HG02642 (cell line): ENCODE results near the gene MED12L.

ENCODE experiments used
- ATAC-seq: cut with Tn5 transposase; IDR thresholded peaks from one replicate; pipeline ENCODE4 v1.9.1; 2021; ENCODE audit warnings: mild to moderate bottlenecking; ENCODE audit not compliant: unreplicated experiment, poor library complexity

MED12L gene

DNA sequence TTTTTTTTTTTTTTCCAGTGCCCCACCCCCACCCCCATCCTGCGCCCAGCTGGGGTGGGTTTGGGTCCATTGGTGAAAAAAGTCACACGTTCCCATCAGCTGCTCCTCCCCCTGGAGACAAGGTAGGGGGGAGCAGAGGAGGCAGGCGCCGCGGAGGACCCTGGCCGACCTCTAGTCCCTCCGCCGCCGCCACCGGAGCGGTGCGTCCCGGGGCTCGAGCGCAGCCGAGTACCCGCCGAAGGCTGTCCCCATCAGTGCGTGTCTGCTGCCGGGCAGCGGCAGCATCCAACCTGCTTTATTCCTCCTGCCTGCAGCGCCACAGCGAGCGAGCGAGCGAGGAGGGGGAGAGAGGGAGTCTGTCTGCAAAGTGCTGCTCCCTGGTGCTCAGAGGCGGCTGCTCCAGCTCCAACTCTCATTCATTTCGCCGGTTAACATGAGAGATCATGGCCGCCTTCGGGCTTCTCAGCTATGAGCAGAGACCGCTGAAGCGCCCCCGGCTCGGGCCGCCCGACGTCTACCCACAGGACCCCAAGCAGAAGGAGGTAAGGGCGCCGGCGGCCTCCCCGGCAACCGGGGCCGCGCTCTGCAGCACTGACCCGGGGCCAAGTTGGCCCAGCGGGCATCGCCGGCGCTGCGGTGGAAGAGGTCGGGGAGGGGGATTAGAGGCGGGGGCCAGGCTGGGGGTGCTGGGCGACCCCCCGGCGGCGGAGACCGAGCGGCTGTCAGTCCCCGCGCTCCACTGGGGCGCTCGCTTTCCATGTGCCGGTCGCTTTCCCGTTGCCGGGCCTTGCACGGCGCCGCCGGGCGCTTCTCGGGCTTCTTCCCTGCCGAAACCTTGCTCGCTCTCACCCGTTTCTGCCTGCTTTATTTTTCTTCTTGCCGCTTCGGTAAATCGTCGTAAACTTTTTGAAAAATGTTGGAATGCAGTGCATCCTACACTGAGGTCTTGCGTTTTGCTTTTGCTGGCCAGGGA is 1.3 kb downstream of the MED12L start:
- peak; percentile 69 for ATAC-seq

DNA sequence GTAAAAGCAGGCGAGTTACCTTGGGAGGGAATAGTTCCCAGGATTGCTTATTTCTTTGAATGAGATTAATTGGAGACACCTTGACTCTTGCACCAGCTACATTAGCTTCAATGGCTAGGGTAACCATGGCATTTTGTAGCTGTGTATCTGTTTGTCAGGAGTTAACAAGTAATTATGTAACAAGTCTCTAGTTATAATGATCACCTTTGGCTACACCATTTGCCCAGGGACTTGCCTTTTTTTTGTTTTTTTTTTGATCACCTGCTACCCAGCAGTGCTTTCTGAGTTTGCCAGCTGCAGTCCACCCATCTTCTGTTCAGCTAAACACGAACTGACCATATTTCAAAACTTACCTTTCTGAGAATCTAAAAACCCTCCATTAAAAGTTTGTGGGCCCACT is 2.2 kb downstream of the MED12L start:
- no peak for ATAC-seq

DNA sequence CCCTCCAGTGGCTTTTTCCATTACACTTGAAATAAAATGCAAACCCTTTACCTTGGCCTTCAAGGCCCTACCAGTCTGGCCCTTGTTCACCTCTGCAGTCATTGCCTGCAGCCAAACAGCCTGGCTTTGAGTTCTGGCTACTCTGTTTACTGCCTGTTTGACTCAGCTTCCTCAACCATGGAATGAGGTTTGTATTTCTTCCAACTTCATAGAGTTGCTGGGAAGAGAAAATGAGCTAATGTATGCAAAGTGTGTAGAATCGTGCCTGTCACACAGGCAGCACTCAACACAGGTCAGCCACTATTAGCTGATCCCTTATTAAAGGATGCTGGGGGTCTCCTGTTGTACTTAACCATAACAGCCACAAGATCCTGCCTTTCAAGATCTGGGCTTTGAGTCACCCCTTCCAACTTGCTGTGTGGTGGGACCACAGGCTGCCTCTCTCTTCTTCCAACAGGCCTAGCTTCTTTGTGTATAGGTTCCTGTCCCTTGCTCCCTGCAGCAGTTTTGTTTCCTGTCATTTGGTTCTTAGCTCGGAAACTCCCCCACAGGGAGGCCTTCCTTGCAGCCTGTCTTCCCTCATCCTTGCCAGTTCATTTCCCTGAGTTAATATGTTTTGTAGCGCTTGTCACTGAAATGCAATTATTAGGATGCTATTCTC is 6.4 kb downstream of the MED12L start:
- ATAC-seq = no peak

DNA sequence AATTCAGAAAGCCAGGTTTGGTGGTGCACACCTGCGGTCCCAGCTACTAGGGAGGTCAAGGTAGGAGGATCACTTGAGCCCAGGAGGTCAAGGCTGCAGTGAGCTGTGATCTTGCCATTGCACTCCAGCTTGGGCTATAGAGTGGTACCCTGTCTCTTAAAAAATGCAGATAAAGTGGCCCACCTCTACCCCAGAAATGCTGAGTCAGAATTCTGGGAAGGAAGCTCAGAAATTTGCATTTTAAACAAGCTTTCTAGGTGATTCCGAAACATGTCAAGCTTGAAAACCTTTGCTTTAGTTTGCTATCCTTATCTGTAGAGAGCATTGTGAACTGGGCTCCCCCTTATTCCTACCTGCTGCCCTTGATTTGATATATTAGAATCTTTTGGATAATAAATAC is 7.7 kb downstream of the MED12L start:
- ATAC-seq = no peak

DNA sequence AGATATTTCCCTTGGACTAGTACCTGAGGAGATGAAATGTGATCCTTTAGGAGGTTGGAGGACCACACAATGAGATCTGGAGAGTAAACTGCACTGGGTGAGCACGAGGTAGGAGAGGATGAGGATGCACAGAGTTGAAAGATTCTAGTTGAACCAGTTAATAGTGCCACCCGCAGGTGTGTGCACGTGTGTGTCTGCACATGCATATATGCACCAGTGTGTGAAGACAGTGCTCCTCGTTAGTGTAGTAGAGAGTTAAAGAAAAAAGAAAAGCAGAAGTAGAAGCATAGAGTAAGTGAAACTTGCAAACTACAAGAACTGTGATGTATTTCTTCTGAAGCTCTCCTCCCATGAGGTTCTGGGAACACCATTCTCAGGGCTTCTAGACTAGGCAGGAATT is 8.4 kb downstream of the MED12L start:
- ATAC-seq = peak; percentile 64

DNA sequence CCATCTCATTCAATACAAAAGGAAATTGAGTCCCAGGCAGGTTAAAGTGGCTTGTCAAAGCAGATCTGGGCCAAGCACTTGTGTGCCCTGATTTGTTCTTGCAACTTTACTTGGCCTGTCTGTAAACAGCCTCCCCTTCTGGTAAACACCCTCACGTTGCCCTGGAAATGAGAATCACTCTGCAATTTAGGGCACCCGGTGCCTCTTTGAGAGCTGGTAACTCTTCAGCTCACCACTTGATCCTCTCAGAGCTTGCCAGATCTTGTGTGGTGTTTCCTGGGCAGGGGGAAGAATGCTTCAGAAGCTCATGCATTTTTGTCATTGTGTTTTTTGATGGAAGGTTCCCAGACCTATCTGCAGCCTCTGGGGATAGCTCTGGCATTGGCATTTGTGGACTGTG is 11.3 kb downstream of the MED12L start:
- ATAC-seq = no peak

DNA sequence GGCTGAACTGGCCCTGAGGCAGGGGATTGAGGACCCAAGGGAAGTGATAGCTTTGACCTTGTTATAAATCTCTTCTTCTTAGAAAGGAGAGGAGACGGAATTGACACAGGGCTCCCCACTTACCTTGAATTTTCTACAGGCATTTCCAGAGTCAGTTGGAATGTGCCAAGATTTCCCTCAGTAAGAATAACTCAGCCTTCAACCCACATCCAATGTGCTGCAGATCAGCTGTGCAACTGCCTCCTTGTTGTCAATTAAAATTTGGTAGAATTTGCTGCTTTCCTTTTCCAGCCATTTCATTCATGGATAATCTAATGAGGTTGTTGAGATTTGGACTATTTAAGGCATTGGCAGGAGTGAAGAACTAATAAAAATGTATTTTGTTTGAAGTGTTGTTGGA is 14.6 kb downstream of the MED12L start:
- no peak for ATAC-seq

DNA sequence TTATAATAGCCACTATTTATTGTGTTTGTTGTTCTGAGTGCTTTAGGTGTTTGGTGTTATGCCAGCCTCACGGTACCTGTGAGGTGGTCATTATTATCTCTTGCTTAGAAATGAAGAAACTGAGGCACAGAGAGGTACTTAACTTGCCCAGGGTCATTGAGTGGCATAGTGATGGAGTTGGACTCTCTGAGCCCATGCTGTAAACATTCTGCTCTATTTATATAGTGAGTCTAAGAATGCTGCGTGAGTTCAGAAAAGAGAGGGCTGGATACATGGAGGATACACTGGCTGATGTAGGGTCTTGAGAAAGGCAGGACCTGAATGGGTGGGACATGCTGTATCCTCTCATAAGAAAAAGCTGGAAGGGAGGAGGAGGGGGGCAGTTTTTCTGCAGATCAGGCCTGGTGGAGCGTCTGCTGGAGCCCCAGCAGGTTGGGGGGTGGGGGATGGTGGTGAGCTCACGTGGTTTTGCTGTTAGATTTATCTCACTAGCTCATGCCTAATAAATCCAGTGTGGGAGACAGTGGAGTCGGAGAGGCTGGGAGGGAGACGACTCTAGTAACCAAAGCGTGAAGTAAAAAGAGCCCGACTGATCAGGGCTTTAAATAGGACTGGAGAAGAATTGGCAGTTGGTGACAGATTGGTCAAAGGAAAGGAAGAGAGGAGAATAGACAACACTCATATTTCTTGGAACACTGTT is 16.0 kb downstream of the MED12L start:
- ATAC-seq = no peak

DNA sequence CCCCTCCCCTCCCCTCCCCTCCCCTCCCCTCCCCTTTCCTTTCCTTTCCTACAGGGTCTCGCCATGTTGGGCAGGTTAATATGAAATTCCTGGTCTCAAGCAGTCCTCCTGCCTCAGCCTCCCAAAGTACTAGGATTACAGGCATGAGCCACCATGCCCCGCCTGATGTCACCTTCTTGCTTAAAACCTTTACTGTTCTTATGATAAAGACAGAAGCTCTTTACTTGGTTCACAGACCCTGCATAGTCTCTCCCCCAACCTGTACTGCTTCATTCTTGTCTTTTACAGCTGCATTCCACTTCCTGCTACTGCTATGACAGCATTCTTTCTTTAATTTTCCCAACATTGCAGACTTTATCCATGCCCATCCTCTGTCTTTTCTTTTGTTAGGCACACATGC is 20.8 kb downstream of the MED12L start:
- no peak for ATAC-seq

DNA sequence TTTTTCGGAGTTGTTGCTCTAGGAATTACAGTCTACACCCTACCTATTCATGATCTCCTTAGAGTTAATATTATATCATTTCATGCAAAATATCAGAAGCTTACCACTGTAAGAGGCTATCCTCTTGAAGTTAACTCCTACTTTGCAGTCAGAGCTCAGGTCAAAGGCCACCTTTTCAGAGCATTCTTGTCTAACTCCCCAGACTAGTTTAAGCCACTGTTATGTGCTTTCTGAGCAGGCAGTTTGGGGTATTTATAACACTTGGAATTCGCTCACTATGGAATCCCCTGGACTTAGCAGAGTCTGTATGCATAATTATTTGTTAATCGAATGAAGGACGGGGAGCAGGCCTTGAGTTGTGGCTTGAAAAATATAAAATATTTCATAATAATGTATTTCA is 21.7 kb downstream of the MED12L start:
- no peak for ATAC-seq

DNA sequence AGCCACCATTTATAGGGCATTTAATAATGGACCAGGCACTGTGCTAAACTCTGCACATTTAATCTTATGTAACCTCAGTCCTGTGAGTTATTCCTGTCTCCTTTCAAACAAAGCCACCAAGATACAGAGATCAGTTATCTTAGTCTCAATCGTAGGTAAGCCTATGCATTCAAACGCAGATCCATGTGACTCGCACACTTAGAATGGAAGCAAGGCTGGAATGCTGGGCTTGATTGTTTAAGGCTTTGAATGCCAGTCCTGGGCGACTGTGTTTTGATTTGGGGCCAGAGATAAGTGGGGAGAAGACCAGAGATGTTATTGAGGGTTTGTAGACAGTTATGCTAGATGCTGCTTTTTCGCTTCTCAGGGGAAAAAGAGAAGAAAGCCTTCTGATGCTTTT is 22.2 kb downstream of the MED12L start:
- no peak for ATAC-seq

DNA sequence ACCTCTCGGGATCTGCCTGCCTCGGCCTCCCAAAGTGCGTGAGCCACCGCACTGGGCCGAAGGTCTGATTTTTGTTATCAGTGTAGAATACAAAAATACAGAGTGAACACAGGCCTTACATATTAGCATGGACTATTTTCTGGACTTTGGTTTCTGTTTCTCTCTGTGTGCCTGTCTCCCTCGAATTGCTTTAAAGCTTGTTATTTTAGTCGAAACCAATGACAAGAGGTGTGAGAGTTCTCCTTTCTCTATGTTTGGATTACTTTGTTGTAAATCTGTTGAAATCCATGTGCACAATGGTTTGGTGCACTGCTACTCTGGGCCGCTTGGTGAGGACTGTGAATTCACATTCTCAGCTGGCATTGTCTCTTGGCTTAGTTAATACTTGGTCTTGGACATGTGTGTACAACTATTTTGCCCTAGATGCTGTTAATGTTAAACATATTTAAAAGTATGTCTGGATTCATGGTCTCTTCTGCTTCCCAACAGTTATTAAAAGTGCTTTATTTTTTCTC is 23.9 kb downstream of the MED12L start:
- no peak for ATAC-seq

DNA sequence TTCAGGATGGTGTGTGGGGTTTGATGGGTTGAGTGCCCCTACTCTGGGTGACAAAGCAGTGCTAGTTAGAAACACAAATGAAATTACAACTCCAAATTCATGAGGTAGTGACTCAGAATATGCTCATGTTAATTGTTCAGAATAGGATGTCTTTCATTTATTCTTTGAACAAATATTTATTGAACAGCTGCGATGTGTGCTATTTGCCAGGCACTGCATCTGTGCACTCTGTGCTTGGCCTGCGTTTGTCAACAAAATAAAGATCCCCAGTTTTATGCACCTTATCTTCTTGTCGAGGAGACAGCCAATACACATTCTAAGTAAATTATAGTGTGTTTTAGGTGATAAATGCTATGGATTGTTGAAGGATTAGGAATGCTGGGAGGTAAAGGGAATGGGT is 27.3 kb downstream of the MED12L start:
- no peak for ATAC-seq

DNA sequence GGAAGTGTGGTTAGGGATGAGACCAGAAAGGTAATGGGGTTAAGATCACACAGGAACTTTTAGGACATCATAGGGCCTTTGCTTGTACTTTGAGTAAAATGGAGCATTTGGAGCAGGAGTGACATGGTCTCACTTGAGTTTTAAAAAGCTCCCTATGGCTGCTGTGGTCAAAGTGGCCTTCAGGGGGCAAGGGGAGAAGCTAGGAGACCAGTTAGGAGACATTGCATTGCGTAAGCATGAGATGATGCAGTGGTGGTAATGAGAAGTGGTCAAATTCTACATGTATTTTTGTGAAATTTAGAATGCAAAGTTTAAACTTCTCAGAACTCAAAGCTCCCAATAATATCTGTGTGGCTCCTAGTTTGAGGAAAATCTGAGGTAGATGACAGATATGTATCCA is 27.9 kb downstream of the MED12L start:
- no peak for ATAC-seq

DNA sequence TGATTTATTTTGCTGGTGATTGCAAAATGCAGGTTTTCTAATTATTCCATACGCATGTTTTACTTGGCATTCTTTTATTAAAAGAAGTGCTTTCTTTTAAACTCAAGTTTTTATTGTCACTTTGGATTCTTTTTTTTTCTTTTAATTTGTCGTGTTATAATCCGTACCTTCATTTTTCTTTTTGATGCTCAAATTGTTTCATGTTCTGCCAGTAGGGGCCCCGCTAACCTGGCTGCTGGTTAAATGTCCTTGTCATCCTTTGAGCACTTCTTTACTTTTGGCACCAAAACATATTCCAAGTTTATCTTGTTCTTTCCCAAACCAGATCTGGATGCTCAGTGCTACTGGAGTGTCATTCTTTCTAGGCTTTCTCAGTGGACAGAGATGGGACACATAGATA is 31.6 kb downstream of the MED12L start:
- ATAC-seq = no peak

DNA sequence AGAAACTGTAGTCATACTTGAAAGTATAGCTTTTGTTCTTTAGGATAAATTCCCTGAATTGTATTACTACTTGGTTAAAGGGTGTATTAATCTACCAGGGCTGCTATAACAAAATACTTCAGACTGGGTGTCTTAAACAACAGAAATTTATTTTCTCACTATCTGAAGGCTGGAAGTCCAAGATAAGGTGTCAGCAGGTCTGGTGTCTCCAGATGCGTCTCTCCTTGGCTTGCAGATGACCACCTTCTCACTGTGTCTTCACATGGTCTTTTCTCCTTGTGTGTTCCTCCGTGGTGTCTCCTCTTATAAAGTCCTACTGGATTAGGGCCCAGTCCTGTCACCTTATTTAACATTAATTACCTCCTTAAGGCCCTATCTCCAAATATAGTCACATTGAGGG is 33.7 kb downstream of the MED12L start:
- no peak for ATAC-seq

DNA sequence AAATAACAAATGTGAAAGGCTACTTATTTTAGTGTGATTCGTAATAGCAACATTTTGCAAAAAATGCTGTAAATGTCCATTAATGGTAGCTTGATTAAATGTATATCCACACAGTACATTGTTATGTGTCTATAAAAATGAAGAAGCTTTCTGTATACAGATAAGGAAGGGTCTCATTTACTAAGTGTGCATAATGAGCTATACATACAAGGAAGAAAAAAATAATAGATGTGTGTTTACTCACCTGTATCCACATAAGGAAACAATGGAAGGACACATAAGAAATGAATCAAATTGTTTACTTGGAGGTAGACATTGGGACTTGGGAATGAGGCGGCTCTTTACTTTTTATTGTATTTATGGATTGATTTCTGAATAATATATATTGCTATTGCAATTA is 34.9 kb downstream of the MED12L start:
- no peak for ATAC-seq

DNA sequence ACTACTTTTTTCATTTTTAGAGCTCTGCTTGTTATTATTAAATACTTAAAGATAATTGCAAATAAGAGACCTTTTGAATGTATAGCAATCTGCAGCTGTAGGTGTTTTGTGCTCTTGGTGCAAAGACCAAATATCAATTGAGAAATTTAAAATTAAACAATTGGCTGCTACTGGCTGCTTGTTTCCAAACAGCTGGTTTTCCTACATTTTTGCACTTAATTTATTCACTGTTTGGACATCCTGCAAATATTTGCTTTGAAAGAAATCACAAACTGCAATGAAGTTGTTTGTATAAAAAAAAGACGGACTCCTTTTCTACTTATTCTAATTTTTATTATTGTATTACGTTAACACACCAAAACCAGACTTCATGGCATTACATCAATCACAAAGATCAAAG is 35.6 kb downstream of the MED12L start:
- ATAC-seq = no peak

DNA sequence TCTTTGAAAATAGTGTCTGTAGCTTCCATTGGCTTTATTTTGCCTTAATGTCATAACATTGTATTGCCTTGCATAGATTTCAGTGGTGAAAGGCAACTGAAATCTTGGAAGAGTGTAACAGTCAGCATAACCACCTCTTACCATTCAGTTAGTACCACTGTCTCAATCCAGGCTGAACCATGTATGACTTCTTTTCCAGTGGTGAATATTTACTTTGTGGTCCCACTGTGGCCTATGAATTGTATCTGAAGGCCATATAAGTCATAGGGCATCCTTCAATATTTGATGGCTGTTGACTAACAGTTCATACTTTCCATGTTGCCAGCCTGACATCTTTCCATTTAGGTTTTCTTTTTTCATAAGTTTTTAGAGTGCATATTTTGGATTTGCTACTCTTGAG is 38.4 kb downstream of the MED12L start:
- no peak for ATAC-seq

DNA sequence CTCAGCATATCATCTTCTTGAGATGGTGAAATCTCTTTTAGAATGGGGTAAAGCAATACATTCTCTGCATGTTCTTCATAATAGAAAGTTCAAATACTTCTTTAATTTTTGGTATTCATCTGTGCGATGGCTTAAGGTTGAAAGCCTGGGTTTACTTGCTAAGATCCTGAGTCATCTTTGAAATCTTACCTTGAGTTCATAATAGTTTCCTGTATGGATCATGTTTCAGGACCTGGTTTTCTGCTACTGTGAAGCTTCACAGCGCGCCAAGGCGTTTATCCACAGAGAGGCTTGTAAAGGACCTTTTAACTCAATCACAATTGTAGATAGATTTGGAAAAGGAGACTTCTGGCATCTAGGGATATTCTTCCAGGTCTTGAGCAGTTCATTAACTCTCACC is 39.0 kb downstream of the MED12L start:
- ATAC-seq = no peak

DNA sequence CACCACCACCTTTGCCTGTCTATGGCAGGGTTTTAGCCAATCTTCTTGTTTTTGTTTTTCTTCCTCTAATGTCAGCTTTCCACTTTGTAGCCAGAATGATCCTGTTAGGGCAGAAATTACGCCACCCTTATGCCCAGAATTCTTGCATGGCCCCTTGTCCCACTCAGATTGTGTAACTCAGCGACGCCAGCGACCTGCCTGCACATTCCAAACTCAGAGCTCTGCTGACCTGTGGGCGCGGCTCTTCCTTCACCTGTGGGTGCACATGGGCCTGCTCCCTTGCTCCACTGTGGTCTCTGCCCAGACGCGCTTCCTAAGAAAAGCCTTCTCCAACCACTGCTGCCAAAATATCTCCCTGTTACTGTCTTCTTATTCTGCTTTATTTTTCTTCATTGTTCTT is 45.0 kb downstream of the MED12L start:
- no peak for ATAC-seq
